Stromal cell of bone marrow (primary cell): ENCODE results near the gene KCNN1.
"Not testable (repeated sequence)": the region's sequence is repeated elsewhere in the genome, so short reads cannot be mapped to it uniquely, and the experiment has no call there.

Experiments
- DNase-seq: peaks from one replicate; pipeline ENCODE4 v3.0.0-alpha.2; 2012; ENCODE audit warnings: low read depth

Gene KCNN1

GRCh38 chr19:18001777-18002345 lies 35.0 kb downstream of the KCNN1 start:
- no peak for DNase-seq

- DNase-seq: no peak
These were observed 35.5 kb downstream of the KCNN1 start for GRCh38 chr19:18002347-18002850.

GRCh38 chr19:18005750-18006149 lies 38.8 kb downstream of the KCNN1 start:
- not testable (repeated sequence) for DNase-seq

GRCh38 chr19:18007044-18007916 lies 40.4 kb downstream of the KCNN1 start:
- no peak for DNase-seq

- peak; percentile 81 for DNase-seq
These were observed 41.2 kb downstream of the KCNN1 start, which contains the start of gene ARRDC2 for GRCh38 chr19:18007917-18008673. Gene ARRDC2 (plus strand): TSS chr19:18008170. CDS start chr19:18008311, 141 bp downstream.

GRCh38 chr19:18008814-18009213 lies 41.9 kb downstream of the KCNN1 start:
- no peak for DNase-seq

- no peak for DNase-seq
These were observed 42.6 kb downstream of the KCNN1 start for GRCh38 chr19:18009412-18010066.

- DNase-seq: no peak
These were observed 43.2 kb downstream of the KCNN1 start for GRCh38 chr19:18010149-18010548.

GRCh38 chr19:18013210-18014111 lies 46.6 kb downstream of the KCNN1 start:
- DNase-seq: no peak

GRCh38 chr19:18014197-18014596 lies 47.3 kb downstream of the KCNN1 start:
- no peak for DNase-seq

- no peak for DNase-seq
These were observed 49.5 kb downstream of the KCNN1 start for GRCh38 chr19:18016209-18016910.

- no peak for DNase-seq
These were observed 50.6 kb downstream of the KCNN1 start for GRCh38 chr19:18017275-18018083.

- DNase-seq: no peak
These were observed 53.5 kb downstream of the KCNN1 start for GRCh38 chr19:18020212-18021085.

- peak; percentile 72 for DNase-seq
These were observed 54.3 kb downstream of the KCNN1 start for GRCh38 chr19:18021121-18021755.

GRCh38 chr19:18023622-18024251 lies 56.8 kb downstream of the KCNN1 start:
- peak; percentile 58 for DNase-seq

GRCh38 chr19:18027151-18027550 lies 60.2 kb downstream of the KCNN1 start:
- DNase-seq: no peak

GRCh38 chr19:18029617-18030338 lies 62.9 kb downstream of the KCNN1 start:
- no peak for DNase-seq
